GM23248 (cell line): ENCODE results near the gene DUXA. TPM values are rescaled to one million over a fixed set of nuclear protein-coding genes. Genes with fewer than 3 reads are reported as not detected.
"Not testable (repeated sequence)": the region's sequence is repeated elsewhere in the genome, so short reads cannot be mapped to it uniquely, and the experiment has no call there.

ENCODE experiments used
- DNase-seq: peaks from one replicate; pipeline ENCODE4 v3.0.0-alpha.2; 2015
- H2AFZ ChIP-seq: fragments of 200-600 bp; sonication (generic); 2 replicates; pipeline ENCODE4 v1.6.1; 2016; ENCODE audit warnings: antibody characterized with exemption
- H3F3A ChIP-seq: fragments of 200-600 bp; sonication (generic); 2 replicates; pipeline ENCODE4 v1.6.1; 2016; ENCODE audit warnings: mild to moderate bottlenecking, antibody characterized with exemption, mixed run types; ENCODE audit not compliant: insufficient read depth
- H3K27ac ChIP-seq: fragments of 200-600 bp; sonication (generic); 2 replicates; pipeline ENCODE4 v1.5.1; 2016; ENCODE audit warnings: mild to moderate bottlenecking
- H3K27me3 ChIP-seq: fragments of 200-600 bp; sonication (generic); replicated peaks from 2 replicates; pipeline ENCODE4 v1.6.1; 2016; ENCODE audit warnings: mild to moderate bottlenecking; ENCODE audit not compliant: insufficient read depth
- H3K36me3 ChIP-seq: fragments of 200-600 bp; sonication (generic); 2 replicates; pipeline ENCODE4 v1.6.1; 2016; ENCODE audit warnings: low read depth, mild to moderate bottlenecking
- H3K4me1 ChIP-seq: fragments of 200-600 bp; sonication (generic); 2 replicates; pipeline ENCODE4 v1.6.1; 2016; ENCODE audit warnings: mild to moderate bottlenecking; ENCODE audit not compliant: insufficient read depth
- H3K4me2 ChIP-seq: fragments of 200-600 bp; sonication (generic); one replicate; pipeline ENCODE4 v1.6.1; 2016; ENCODE audit warnings: mild to moderate bottlenecking; ENCODE audit not compliant: unreplicated experiment
- H3K4me3 ChIP-seq: fragments of 200-600 bp; sonication (generic); 2 replicates; pipeline ENCODE4 v1.5.1; 2016; ENCODE audit warnings: mild to moderate bottlenecking
- H3K79me2 ChIP-seq: fragments of 200-600 bp; sonication (generic); 2 replicates; pipeline ENCODE4 v1.6.1; 2016; ENCODE audit warnings: mild to moderate bottlenecking; ENCODE audit not compliant: insufficient read depth
- H3K9ac ChIP-seq: fragments of 200-600 bp; sonication (generic); 2 replicates; pipeline ENCODE4 v1.6.1; 2016; ENCODE audit warnings: mild to moderate bottlenecking
- H3K9me2 ChIP-seq: fragments of 200-600 bp; sonication (generic); 2 replicates; pipeline ENCODE4 v1.6.1; 2016; ENCODE audit warnings: mixed run types, mild to moderate bottlenecking, moderate library complexity; ENCODE audit not compliant: insufficient read depth
- H3K9me3 ChIP-seq: fragments of 200-600 bp; sonication (generic); one replicate; pipeline ENCODE4 v1.6.1; 2017; ENCODE audit warnings: low read depth
- H4K20me1 ChIP-seq: fragments of 200-600 bp; sonication (generic); 2 replicates; pipeline ENCODE4 v1.6.0; 2016; ENCODE audit not compliant: insufficient read depth
- EZH2 ChIP-seq: fragments of 200-600 bp; sonication (generic); IDR thresholded peaks from 2 replicates; pipeline ENCODE4 v1.6.1; 2018; ENCODE audit warnings: antibody characterized with exemption, mild to moderate bottlenecking; ENCODE audit not compliant: insufficient read depth, poor library complexity, severe bottlenecking
- EZH2phosphoT487 ChIP-seq: fragments of 200-600 bp; sonication (generic); IDR thresholded peaks from 2 replicates; pipeline ENCODE4 v1.6.1; 2018; ENCODE audit warnings: antibody characterized with exemption, moderate library complexity, mild to moderate bottlenecking, low read depth; ENCODE audit not compliant: insufficient read depth
- WGBS, 2 experiments: methylation state at CpG; one replicate each; pipeline ENCODE4 v1.1.6; 2015 to 2017; ENCODE audit warnings: low lambda C conversion rate in 2 of 2, low coverage in 1 of 2; ENCODE audit errors: missing lambda C conversion rate in 2 of 2; 5-methylcytosine and 5-hydroxymethylcytosine counted together
- in situ Hi-C: fragments of 300-500 bp; cut with MboI; formaldehyde crosslinking; loops from 2 replicates; pipeline ENCODE4 v1.15.0; 2020
- polyA plus RNA-seq: library from polyadenylated mRNA; unstranded; fragments of >200 nt; fragmentation: Nextera tagmentation; extraction: Ambion mirVana; gene quantifications from 2 replicates; pipeline ENCODE4 v1.2.1, GENCODE V29; 2016
- total RNA-seq: library from RNA; depleted of rRNA; stranded (reverse); fragments of >200 nt; shearing (Covaris generic); gene quantifications from 2 replicates; pipeline ENCODE4 v1.2.3, GENCODE V29; 2014; rRNA removed

DUXA gene
- total RNA-seq (not detected in 2 replicates), polyA plus RNA-seq (not detected in 2 replicates)

- Histone ChIP-seq H3F3A (peaks cover 4% of the 10 kb centered on the region; the same call in 1 of the 2 replicates), H3K27me3 (no peaks in the 10 kb centered on the region; the same call in 1 of the 2 replicates), H2AFZ (no peak within 1 kb of the TSS), H3K27ac (no peak within 1 kb of the TSS), H3K4me1 (no peaks in the 10 kb centered on the region), H3K79me2 (no peaks in the 10 kb centered on the region), H3K9me3 (no peaks in the 10 kb centered on the region), H4K20me1 (no peaks in the 10 kb centered on the region), H3K9ac (no peak within 1 kb of the TSS), H3K4me3 (no peak within 1 kb of the TSS), H3K36me3 (no peaks in the 10 kb centered on the region), H3K4me2 (no peak within 1 kb of the TSS), H3K9me2 (no peaks in the 10 kb centered on the region)
- in situ Hi-C loops = no loop called here
- 56 to 59% methylated on average over 6 of the region's 6 CpGs for WGBS, 2 experiments
- TF ChIP-seq EZH2phosphoT487 (no peak), EZH2 (no peak)
- DNase-seq = no peak
These were observed at the start of gene DUXA for GRCh38 chr19:57167385-57167784. Gene DUXA, minus strand, starts transcription at chr19:57167485. Its CDS starts 42 bp downstream, at chr19:57167443.

- Histone ChIP-seq H3K27ac (no peak overlapping the region), H3K79me2 (peaks cover 97% of the 10 kb centered on the region), H3K4me3 (no peak overlapping the region), H3K27me3 (no peaks in the 10 kb centered on the region), H3F3A (0 out of 2 replicates have a peak, but pooled peaks cover 5% of the 10 kb centered on the region), H3K9me3 (no peaks in the 10 kb centered on the region), H3K36me3 (peaks cover 69% of the 10 kb centered on the region), H4K20me1 (peaks cover under 1% of the 10 kb centered on the region; the same call in 1 of the 2 replicates), H2AFZ (no peak overlapping the region), H3K4me2 (no peak overlapping the region), H3K9me2 (no peaks in the 10 kb centered on the region), H3K4me1 (no peaks in the 10 kb centered on the region), H3K9ac (no peak overlapping the region)
- 87 to 89% methylated on average over 7 of the region's 7 CpGs for WGBS, 2 experiments
- TF ChIP-seq EZH2 (no peak), EZH2phosphoT487 (no peak)
- in situ Hi-C loops = no loop called here
- DNase-seq = peak; percentile 46
These were observed 44.8 kb upstream of the DUXA start for GRCh38 chr19:57212109-57212508.

- peaks cover 12% of the 10 kb centered on the region for H3F3A ChIP-seq
- H3K9me2 ChIP-seq = no peaks in the 10 kb centered on the region
- no peak overlapping the region for H2AFZ ChIP-seq
- no peak overlapping the region for H3K4me2 ChIP-seq
- H3K9me3 ChIP-seq = no peaks in the 10 kb centered on the region
- H3K27ac ChIP-seq = no peak overlapping the region
- H3K79me2 ChIP-seq = peaks cover 87% of the 10 kb centered on the region
- H3K4me3 ChIP-seq = no peak overlapping the region
- TF ChIP-seq EZH2 (no peak), EZH2phosphoT487 (no peak)
- no peaks in the 10 kb centered on the region for H3K27me3 ChIP-seq
- H3K4me1 ChIP-seq = no peaks in the 10 kb centered on the region
- H3K9ac ChIP-seq = no peak overlapping the region
- H3K36me3 ChIP-seq = peaks cover 72% of the 10 kb centered on the region
- H4K20me1 ChIP-seq = no peaks in the 10 kb centered on the region; the same call in 1 of the 2 replicates
- whole genome bisulfite sequencing, 2 experiments = 83 to 88% methylated on average over 4 of the region's 4 CpGs
- DNase-seq = no peak
- in situ Hi-C loops = no loop called here
These were observed 43.1 kb upstream of the DUXA start for GRCh38 chr19:57210381-57210780.

- no peaks in the 10 kb centered on the region for H3K27me3 ChIP-seq
- H3K4me1 ChIP-seq = no peaks in the 10 kb centered on the region
- in situ Hi-C loops = no loop called here
- H3K27ac ChIP-seq = no peak overlapping the region
- TF ChIP-seq EZH2 = no peak
- no peak for TF ChIP-seq EZH2phosphoT487
- peaks cover 88% of the 10 kb centered on the region for H3K79me2 ChIP-seq
- no peak overlapping the region for H2AFZ ChIP-seq
- no peak for DNase-seq
- H3K9ac ChIP-seq = no peak overlapping the region
- H3F3A ChIP-seq = peaks cover 15% of the 10 kb centered on the region
- peaks cover 22% of the 10 kb centered on the region for H3K36me3 ChIP-seq
- no peak overlapping the region for H3K4me2 ChIP-seq
- no peak overlapping the region for H3K4me3 ChIP-seq
- no peaks in the 10 kb centered on the region for H3K9me2 ChIP-seq
- no peaks in the 10 kb centered on the region; the same call in 1 of the 2 replicates for H4K20me1 ChIP-seq
- 79 to 82% methylated on average over 5 of the region's 5 CpGs for WGBS, 2 experiments
- H3K9me3 ChIP-seq = no peaks in the 10 kb centered on the region
These were observed 34.9 kb upstream of the DUXA start for GRCh38 chr19:57202160-57202559.

- 97 to 99% methylated on average over 6 of the region's 6 CpGs for WGBS, 2 experiments
These were observed 30.6 kb upstream of the DUXA start for GRCh38 chr19:57197874-57198273.

More at GRCh38 chr19:57197874-57198273, 30.6 kb upstream of the DUXA start:
- H3K4me2 ChIP-seq, H3K27me3 ChIP-seq, H2AFZ ChIP-seq, H3F3A ChIP-seq, H3K27ac ChIP-seq, H3K4me3 ChIP-seq, DNase-seq, in situ Hi-C loops, H4K20me1 ChIP-seq, H3K9me3 ChIP-seq, H3K9me2 ChIP-seq, H3K9ac ChIP-seq, H3K4me1 ChIP-seq: not testable (repeated sequence)
- Histone ChIP-seq H3K36me3 (peaks cover 21% of the 10 kb centered on the region), H3K79me2 (peaks cover 98% of the 10 kb centered on the region)
